Measurements from ENCODE around the gene GPR141.

Gene GPR141

DNA sequence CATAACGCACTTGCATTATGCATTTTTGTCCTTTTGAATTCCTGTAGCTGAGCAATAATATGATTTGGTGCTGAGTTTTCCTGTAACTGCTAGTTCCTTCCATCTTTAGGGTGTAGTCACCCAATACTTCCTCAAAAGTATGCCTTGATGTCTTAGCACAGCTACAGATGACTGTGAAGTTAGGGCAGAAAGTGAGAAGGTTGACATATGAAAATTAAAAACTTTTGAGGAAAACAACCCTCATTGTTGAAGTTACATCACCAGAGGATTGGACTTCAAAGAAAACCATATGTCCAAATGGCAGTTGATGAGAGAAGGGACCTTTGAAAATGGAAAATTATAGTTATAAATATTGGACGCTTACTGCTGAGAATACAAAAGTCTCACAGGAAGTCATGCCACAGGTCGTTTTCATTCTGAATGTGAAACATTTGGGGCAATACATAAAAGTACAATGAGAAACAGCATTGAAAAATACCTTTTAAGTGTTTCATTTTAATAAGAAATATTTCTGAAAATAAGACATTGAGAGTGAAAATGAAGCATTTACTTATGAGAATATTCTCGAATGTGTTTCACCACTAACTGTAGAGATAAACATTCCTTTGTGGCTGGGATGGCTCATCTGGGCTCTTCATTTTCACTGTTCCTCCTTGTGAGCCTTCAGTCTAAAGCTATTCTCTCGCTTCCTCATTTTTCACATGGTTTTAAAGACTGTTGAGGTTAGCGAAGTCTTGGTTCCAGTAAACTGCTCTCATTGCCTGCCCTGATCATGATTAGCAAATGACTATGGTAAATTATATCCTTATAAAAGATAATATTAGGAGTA is 103.4 kb downstream of the GPR141 start:
- Histone ChIP-seq H3K27me3 (ENCODE audit: insufficient read depth, poor library complexity, severe bottlenecking) (no peaks in the 10 kb centered on the region), H3K4me1 (ENCODE audit: insufficient read depth, poor library complexity, severe bottlenecking) (no peaks in the 10 kb centered on the region), H3K36me3 (ENCODE audit: low read depth) (no peaks in the 10 kb centered on the region), H3K4me3 (ENCODE audit: severe bottlenecking) (no peak overlapping the region), H3K27ac (ENCODE audit: poor library complexity, severe bottlenecking) (no peak overlapping the region), H3K9me3 (ENCODE audit: severe bottlenecking) (peaks cover 2% of the 10 kb centered on the region)
- DNase-seq (ENCODE audit: low spot score) = no peak
- ATAC-seq (ENCODE audit: low read depth) = no peak
- TF ChIP-seq, protein P1, sequence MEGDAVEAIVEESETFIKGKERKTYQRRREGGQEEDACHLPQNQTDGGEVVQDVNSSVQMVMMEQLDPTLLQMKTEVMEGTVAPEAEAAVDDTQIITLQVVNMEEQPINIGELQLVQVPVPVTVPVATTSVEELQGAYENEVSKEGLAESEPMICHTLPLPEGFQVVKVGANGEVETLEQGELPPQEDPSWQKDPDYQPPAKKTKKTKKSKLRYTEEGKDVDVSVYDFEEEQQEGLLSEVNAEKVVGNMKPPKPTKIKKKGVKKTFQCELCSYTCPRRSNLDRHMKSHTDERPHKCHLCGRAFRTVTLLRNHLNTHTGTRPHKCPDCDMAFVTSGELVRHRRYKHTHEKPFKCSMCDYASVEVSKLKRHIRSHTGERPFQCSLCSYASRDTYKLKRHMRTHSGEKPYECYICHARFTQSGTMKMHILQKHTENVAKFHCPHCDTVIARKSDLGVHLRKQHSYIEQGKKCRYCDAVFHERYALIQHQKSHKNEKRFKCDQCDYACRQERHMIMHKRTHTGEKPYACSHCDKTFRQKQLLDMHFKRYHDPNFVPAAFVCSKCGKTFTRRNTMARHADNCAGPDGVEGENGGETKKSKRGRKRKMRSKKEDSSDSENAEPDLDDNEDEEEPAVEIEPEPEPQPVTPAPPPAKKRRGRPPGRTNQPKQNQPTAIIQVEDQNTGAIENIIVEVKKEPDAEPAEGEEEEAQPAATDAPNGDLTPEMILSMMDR (IDR thresholded peaks at IDR 0.05; ENCODE audit: poor library complexity, severe bottlenecking) = no peak
